LNCaP clone FGC (cell line): ENCODE data around the gene WDTC1.
"Not testable (repeated sequence)": the region's sequence is repeated elsewhere in the genome, so short reads cannot be mapped to it uniquely, and the experiment has no call there.

Source experiments
- DNase-seq: peaks from one replicate; pipeline ENCODE4 v3.0.0-alpha.2; 2011; ENCODE audit warnings: low read depth
- H3K4me3 ChIP-seq: 2 replicates; pipeline ENCODE4 v1.5.1; 2011; ENCODE audit warnings: mild to moderate bottlenecking, low read depth, low read length, control low read depth
- CTCF ChIP-seq: IDR thresholded peaks from 2 replicates; pipeline ENCODE4 v1.5.1; 2012; ENCODE audit warnings: mild to moderate bottlenecking; ENCODE audit not compliant: control insufficient read depth, insufficient read depth; ENCODE audit errors: extremely low read depth

WDTC1 gene

GRCh38 chr1:27233667-27234048 lies 774 bp upstream of the WDTC1 start:
- peak overlapping the region; percentile 58 for H3K4me3 ChIP-seq
- no peak for DNase-seq
- TF ChIP-seq CTCF: no peak

- H3K4me3 ChIP-seq: peak overlapping the region; percentile 58
- DNase-seq: no peak
- TF ChIP-seq CTCF: no peak
Observed at GRCh38 chr1:27235827-27236226, 1.4 kb downstream of the WDTC1 start.

- H3K4me3 ChIP-seq: no peak overlapping the region
- no peak for TF ChIP-seq CTCF
- no peak for DNase-seq
Observed at GRCh38 chr1:27237112-27237511, 2.7 kb downstream of the WDTC1 start.

GRCh38 chr1:27238032-27238431 lies 3.6 kb downstream of the WDTC1 start:
- no peak for DNase-seq
- TF ChIP-seq CTCF: no peak
- H3K4me3 ChIP-seq: no peak overlapping the region

GRCh38 chr1:27241677-27242076 lies 7.2 kb downstream of the WDTC1 start:
- DNase-seq: no peak
- no peak for TF ChIP-seq CTCF

GRCh38 chr1:27243665-27244064 lies 9.2 kb downstream of the WDTC1 start:
- not testable (repeated sequence) for H3K4me3 ChIP-seq, DNase-seq

More at GRCh38 chr1:27241677-27242076, 7.2 kb downstream of the WDTC1 start:
- H3K4me3 ChIP-seq: no peak overlapping the region

- H3K4me3 ChIP-seq: no peak overlapping the region
- TF ChIP-seq CTCF: no peak
- no peak for DNase-seq
Observed at GRCh38 chr1:27246194-27246593, 11.8 kb downstream of the WDTC1 start.
